Neural cell (in vitro differentiated cells): ENCODE data around the gene AFF1. TPM values are rescaled to one million over a fixed set of nuclear protein-coding genes. Genes with fewer than 3 reads are reported as not detected.

Experiments used
- H2AFZ ChIP-seq: fragments of 200-600, 300-800 bp; sonication (generic), shearing (Covaris generic); 2 replicates; pipeline ENCODE4 v1.6.0; 2014; ENCODE audit warnings: low read depth, mild to moderate bottlenecking, antibody characterized with exemption, low read length, moderate library complexity
- H3F3A ChIP-seq: fragments of 200-600 bp; shearing (Covaris generic); 2 replicates; pipeline ENCODE4 v1.6.1; 2016; ENCODE audit warnings: mild to moderate bottlenecking, moderate library complexity, mixed read lengths, antibody characterized with exemption, low read length; ENCODE audit not compliant: insufficient read depth, poor library complexity, severe bottlenecking
- H3K27ac ChIP-seq: fragments of 200-600, 300-800 bp; sonication (generic), shearing (Covaris generic); 2 replicates; pipeline ENCODE4 v1.5.1; 2014; ENCODE audit warnings: mild to moderate bottlenecking, low read length, moderate library complexity
- H3K27me3 ChIP-seq: fragments of 300-800, 200-600 bp; sonication (generic), shearing (Covaris generic); 2 replicates; pipeline ENCODE4 v1.6.0; 2014; ENCODE audit warnings: mild to moderate bottlenecking, low read depth, low read length, moderate library complexity; ENCODE audit not compliant: insufficient read depth
- H3K36me3 ChIP-seq: fragments of 300-800, 200-600 bp; sonication (generic), shearing (Covaris generic); 2 replicates; pipeline ENCODE4 v1.5.1; 2014; ENCODE audit warnings: mild to moderate bottlenecking, antibody characterized with exemption, low read length, moderate library complexity; ENCODE audit not compliant: insufficient read depth
- H3K4me2 ChIP-seq: fragments of 300-800, 200-600 bp; sonication (generic), shearing (Covaris generic); 2 replicates; pipeline ENCODE4 v1.6.0; 2014; ENCODE audit warnings: mild to moderate bottlenecking, low read length
- H3K4me3 ChIP-seq: fragments of 300-800, 200-600 bp; sonication (generic), shearing (Covaris generic); 2 replicates; pipeline ENCODE4 v1.5.1; 2014; ENCODE audit warnings: mild to moderate bottlenecking, low read length, moderate library complexity
- H3K79me2 ChIP-seq: fragments of 200-600 bp; shearing (Covaris generic); replicated peaks from 2 replicates; pipeline ENCODE4 v1.6.0; 2014; ENCODE audit warnings: mild to moderate bottlenecking, low read length, moderate library complexity; ENCODE audit not compliant: insufficient read depth
- H3K9ac ChIP-seq: fragments of 300-800, 200-600 bp; sonication (generic), shearing (Covaris generic); 2 replicates; pipeline ENCODE4 v1.6.1; 2016; ENCODE audit warnings: mild to moderate bottlenecking, low read length, mixed read lengths
- H3K9me2 ChIP-seq: fragments of 200-600 bp; shearing (Covaris generic); 2 replicates; pipeline ENCODE4 v1.6.1; 2016; ENCODE audit warnings: mild to moderate bottlenecking, low read length, mixed read lengths; ENCODE audit not compliant: insufficient read depth
- H3K9me3 ChIP-seq: fragments of 200-600, 300-800 bp; sonication (generic), shearing (Covaris generic); 2 replicates; pipeline ENCODE4 v1.6.1; 2016; ENCODE audit warnings: mild to moderate bottlenecking, mixed run types, low read length, moderate library complexity, mixed read lengths
- H4K20me1 ChIP-seq: fragments of 200-600 bp; shearing (Covaris generic); 2 replicates; pipeline ENCODE4 v1.6.1; 2016; ENCODE audit warnings: mild to moderate bottlenecking, mixed run types; ENCODE audit not compliant: insufficient read depth
- CTCF ChIP-seq: fragments of 450-650 bp; IDR thresholded peaks from 2 replicates; pipeline ENCODE4 v1.5.1; 2014; ENCODE audit warnings: antibody characterized with exemption, mild to moderate bottlenecking, moderate library complexity; ENCODE audit not compliant: poor library complexity, severe bottlenecking
- EP300 ChIP-seq: fragments of 450-650 bp; conservative IDR thresholded peaks from 2 replicates; pipeline ENCODE4 v1.6.1; 2014; ENCODE audit warnings: antibody characterized with exemption, mild to moderate bottlenecking, moderate library complexity; ENCODE audit not compliant: poor library complexity, severe bottlenecking
- EZH2 ChIP-seq: fragments of 200-600, 300-800 bp; shearing (Covaris generic), sonication (generic); IDR thresholded peaks from 2 replicates; pipeline ENCODE4 v1.6.1; 2014; ENCODE audit warnings: antibody characterized with exemption, low read length, borderline replicate concordance, mild to moderate bottlenecking; ENCODE audit not compliant: insufficient read depth, poor library complexity, severe bottlenecking
- MXI1 ChIP-seq: fragments of 450-650 bp; conservative IDR thresholded peaks from 2 replicates; pipeline ENCODE4 v1.6.1; 2014; ENCODE audit warnings: antibody characterized with exemption, mild to moderate bottlenecking; ENCODE audit not compliant: poor library complexity, severe bottlenecking
- POLR2AphosphoS5 ChIP-seq: IDR thresholded peaks from 2 replicates; pipeline ENCODE4 v1.6.1; 2012
- RAD21 ChIP-seq: fragments of 450-650 bp; conservative IDR thresholded peaks from 2 replicates; pipeline ENCODE4 v1.6.1; 2014; ENCODE audit warnings: antibody characterized with exemption, mild to moderate bottlenecking, moderate library complexity
- SMC3 ChIP-seq: fragments of 450-650 bp; conservative IDR thresholded peaks from 2 replicates; pipeline ENCODE4 v1.6.1; 2014; ENCODE audit warnings: antibody characterized with exemption, mild to moderate bottlenecking, moderate library complexity; ENCODE audit not compliant: poor library complexity
- TAF1 ChIP-seq: IDR thresholded peaks from 2 replicates; pipeline ENCODE4 v1.6.1; 2012; ENCODE audit warnings: low read depth
- polyA plus RNA-seq: library from polyadenylated mRNA; depleted of rRNA; stranded (reverse); fragments of >200 nt; gene quantifications from 2 replicates; pipeline ENCODE4 v1.2.3, GENCODE V29; 2014
- TF ChIP-seq, protein P1 (sequence below): IDR thresholded peaks from 2 replicates; pipeline ENCODE4 v1.6.1; 2012; ENCODE audit warnings: borderline replicate concordance

The AFF1 gene
- polyA plus RNA-seq, 1 donor from 2014 or later: 0.63 TPM

DNA sequence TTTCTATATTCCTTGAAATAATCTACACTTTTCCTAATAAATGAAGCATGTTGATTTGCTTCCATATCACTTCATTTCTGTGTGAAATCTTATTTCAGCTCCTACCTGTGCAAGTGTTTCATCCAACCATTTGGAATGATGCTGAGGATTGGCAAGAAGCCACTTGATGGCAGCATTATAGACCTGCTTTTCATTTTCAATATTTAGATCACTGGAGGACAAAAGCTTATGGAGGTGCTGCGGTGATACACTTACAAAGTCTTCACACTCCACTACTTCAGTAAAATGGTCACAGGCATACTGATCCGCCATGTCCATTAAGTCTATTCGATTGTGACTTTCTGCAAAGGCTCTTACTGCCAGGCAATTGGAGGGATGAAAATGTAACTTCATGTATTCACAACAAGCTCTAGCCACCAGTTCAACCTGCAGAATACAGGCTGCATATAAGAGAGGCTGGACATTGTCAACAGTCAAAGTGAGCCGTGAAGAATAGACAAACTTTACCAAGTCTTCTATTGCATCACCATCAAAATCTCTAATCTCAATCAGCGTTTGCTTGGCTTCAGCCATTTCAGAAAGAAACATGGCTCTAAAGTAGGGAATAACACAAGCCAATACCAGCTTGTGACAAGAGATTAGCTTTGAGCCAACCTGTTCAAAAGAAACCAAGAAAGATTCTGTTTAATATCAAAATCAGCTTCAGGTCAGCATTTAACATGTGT is 250.5 kb downstream of the AFF1 start:
- TF ChIP-seq EP300 (no peak), SMC3 (no peak), POLR2AphosphoS5 (no peak), EZH2 (no peak), TAF1 (no peak), CTCF (no peak), MXI1 (no peak), RAD21 (no peak)
- TF ChIP-seq, protein P1, sequence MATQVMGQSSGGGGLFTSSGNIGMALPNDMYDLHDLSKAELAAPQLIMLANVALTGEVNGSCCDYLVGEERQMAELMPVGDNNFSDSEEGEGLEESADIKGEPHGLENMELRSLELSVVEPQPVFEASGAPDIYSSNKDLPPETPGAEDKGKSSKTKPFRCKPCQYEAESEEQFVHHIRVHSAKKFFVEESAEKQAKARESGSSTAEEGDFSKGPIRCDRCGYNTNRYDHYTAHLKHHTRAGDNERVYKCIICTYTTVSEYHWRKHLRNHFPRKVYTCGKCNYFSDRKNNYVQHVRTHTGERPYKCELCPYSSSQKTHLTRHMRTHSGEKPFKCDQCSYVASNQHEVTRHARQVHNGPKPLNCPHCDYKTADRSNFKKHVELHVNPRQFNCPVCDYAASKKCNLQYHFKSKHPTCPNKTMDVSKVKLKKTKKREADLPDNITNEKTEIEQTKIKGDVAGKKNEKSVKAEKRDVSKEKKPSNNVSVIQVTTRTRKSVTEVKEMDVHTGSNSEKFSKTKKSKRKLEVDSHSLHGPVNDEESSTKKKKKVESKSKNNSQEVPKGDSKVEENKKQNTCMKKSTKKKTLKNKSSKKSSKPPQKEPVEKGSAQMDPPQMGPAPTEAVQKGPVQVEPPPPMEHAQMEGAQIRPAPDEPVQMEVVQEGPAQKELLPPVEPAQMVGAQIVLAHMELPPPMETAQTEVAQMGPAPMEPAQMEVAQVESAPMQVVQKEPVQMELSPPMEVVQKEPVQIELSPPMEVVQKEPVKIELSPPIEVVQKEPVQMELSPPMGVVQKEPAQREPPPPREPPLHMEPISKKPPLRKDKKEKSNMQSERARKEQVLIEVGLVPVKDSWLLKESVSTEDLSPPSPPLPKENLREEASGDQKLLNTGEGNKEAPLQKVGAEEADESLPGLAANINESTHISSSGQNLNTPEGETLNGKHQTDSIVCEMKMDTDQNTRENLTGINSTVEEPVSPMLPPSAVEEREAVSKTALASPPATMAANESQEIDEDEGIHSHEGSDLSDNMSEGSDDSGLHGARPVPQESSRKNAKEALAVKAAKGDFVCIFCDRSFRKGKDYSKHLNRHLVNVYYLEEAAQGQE: no peak

DNA sequence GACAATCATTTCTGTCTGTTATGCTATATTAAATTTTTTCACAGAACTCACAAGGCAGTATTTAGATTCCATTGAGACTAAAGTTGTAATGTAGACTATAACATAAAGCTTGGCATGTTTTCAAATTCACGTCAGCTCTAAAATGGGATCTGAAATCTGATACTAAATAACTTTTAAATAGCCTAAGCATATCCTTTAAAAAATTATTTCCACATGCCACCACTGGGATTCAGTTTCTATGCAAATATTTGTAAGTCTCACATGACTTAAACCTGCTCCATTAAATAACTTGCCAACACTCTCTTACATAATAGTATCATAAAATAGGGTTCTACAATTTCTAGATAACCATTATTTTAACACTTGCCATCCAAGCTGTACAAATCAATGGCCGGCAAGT is 253.2 kb downstream of the AFF1 start:
- Histone ChIP-seq H3K9ac (no peak overlapping the region), H4K20me1 (no peaks in the 10 kb centered on the region), H3K79me2 (no peaks in the 10 kb centered on the region), H3K4me2 (no peak overlapping the region), H3K9me3 (no peaks in the 10 kb centered on the region), H3K27ac (no peak overlapping the region), H3F3A (no peaks in the 10 kb centered on the region), H3K9me2 (no peaks in the 10 kb centered on the region), H3K27me3 (no peaks in the 10 kb centered on the region), H2AFZ (no peak overlapping the region), H3K4me3 (no peak overlapping the region), H3K36me3 (no peaks in the 10 kb centered on the region)
- TF ChIP-seq MXI1 (no peak), POLR2AphosphoS5 (no peak), TAF1 (no peak)

More for the DNA sequence above, 250.5 kb downstream of the AFF1 start:
- no peaks in the 10 kb centered on the region for H3F3A ChIP-seq
- no peaks in the 10 kb centered on the region for H4K20me1 ChIP-seq
- no peak overlapping the region for H3K27ac ChIP-seq
- H3K9me2 ChIP-seq: no peaks in the 10 kb centered on the region
- no peaks in the 10 kb centered on the region for H3K27me3 ChIP-seq
- H3K9ac ChIP-seq: no peak overlapping the region
- no peaks in the 10 kb centered on the region for H3K36me3 ChIP-seq
- H3K4me3 ChIP-seq: no peak overlapping the region
- H3K4me2 ChIP-seq: no peak overlapping the region
- no peak overlapping the region for H2AFZ ChIP-seq
- no peaks in the 10 kb centered on the region for H3K79me2 ChIP-seq
- H3K9me3 ChIP-seq: no peaks in the 10 kb centered on the region

- Histone ChIP-seq H3K4me2 (no peak overlapping the region), H3F3A (no peaks in the 10 kb centered on the region), H4K20me1 (no peaks in the 10 kb centered on the region), H3K36me3 (no peaks in the 10 kb centered on the region), H3K79me2 (no peaks in the 10 kb centered on the region), H3K9me2 (no peaks in the 10 kb centered on the region), H3K27ac (no peak overlapping the region), H2AFZ (no peak overlapping the region), H3K4me3 (no peak overlapping the region), H3K9me3 (no peaks in the 10 kb centered on the region), H3K27me3 (no peaks in the 10 kb centered on the region), H3K9ac (no peak overlapping the region)
- TF ChIP-seq TAF1 (no peak), MXI1 (no peak), CTCF (no peak), EP300 (no peak), SMC3 (no peak), EZH2 (no peak), RAD21 (no peak), POLR2AphosphoS5 (no peak)
- TF ChIP-seq, protein P1: no peak
Observed at GRCh38 chr4:87188932-87189331, 254.1 kb downstream of the AFF1 start.
